H1 (cell line): ENCODE results near the gene WDR1. TPM values are rescaled to one million over a fixed set of nuclear protein-coding genes. Genes with fewer than 3 reads are reported as not detected.

Experiments used
- CTCF ChIA-PET: fragments of 300-600 bp; sonication (Branson Sonifier 250); formaldehyde crosslinking; loops from one replicate; lab custom pipeline; 2021; ENCODE audit not compliant: partially characterized antibody; lab: Charles Lee
- POLR2A ChIA-PET: fragments of 300-600 bp; sonication (Branson Sonifier 250); formaldehyde crosslinking; loops from one replicate; lab custom pipeline; 2021; ENCODE audit warnings: inconsistent platforms; ENCODE audit not compliant: partially characterized antibody; lab: Charles Lee
- DNase-seq, 2 experiments: peaks; one replicate each; pipeline versions ENCODE4 v3.0.0 to v3.0.0-alpha.2; 2010 to 2022; ENCODE audit warnings: low spot score in 2 of 2, low read depth in 1 of 2, mixed read lengths in 1 of 2
- FAIRE-seq: peaks from 2 replicates; lab custom pipeline; 2011; peaks lifted over from hg19 to GRCh38; lab: Jason Lieb, UNC
- H2AFZ ChIP-seq: 2 replicates; pipeline ENCODE4 v1.8.1; 2012; ENCODE audit warnings: low read length, inconsistent platforms
- H2AK5ac ChIP-seq: 2 replicates; pipeline ENCODE4 v1.6.1; 2013; ENCODE audit warnings: low read depth, low read length
- H2BK120ac ChIP-seq: replicated peaks from 2 replicates; pipeline ENCODE3; 2013; ENCODE audit warnings: low read depth, low read length, inconsistent platforms
- H2BK12ac ChIP-seq: 2 replicates; pipeline ENCODE4 v1.6.1; 2013; ENCODE audit warnings: low read depth, low read length
- H2BK15ac ChIP-seq: 2 replicates; pipeline ENCODE4 v1.6.1; 2013; ENCODE audit warnings: low read length
- H2BK20ac ChIP-seq: 2 replicates; pipeline ENCODE4 v1.6.1; 2013; ENCODE audit warnings: low read length
- H2BK5ac ChIP-seq: 2 replicates; pipeline ENCODE4 v1.6.1; 2013; ENCODE audit warnings: low read depth, low read length
- H3K14ac ChIP-seq: 2 replicates; pipeline ENCODE4 v1.6.1; 2013; ENCODE audit warnings: inconsistent platforms; ENCODE audit not compliant: insufficient read length
- H3K18ac ChIP-seq: 2 replicates; pipeline ENCODE4 v1.6.1; 2013; ENCODE audit warnings: low read length; ENCODE audit errors: extremely low read depth
- H3K23ac ChIP-seq: 2 replicates; pipeline ENCODE4 v1.6.1; 2013; ENCODE audit warnings: inconsistent platforms; ENCODE audit not compliant: insufficient read length
- H3K23me2 ChIP-seq: 2 replicates; pipeline ENCODE4 v1.6.1; 2013; ENCODE audit warnings: low read depth, low read length
- H3K27ac ChIP-seq: 2 replicates; pipeline ENCODE4 v1.6.1; 2011; ENCODE audit warnings: low read depth, low read length, inconsistent platforms
- H3K27me3 ChIP-seq, 4 experiments: replicated peaks in 1 of 4; 1 replicate in 1 of 4; 2 replicates in 3 of 4; pipeline versions ENCODE4 v1.6.1 to v1.8.1; 2011 to 2013; ENCODE audit warnings: low read length in 3 of 4, mild to moderate bottlenecking in 3 of 4, inconsistent platforms in 2 of 4, mixed read lengths in 2 of 4, moderate library complexity in 1 of 4; ENCODE audit not compliant: control insufficient read depth in 3 of 4, insufficient read depth in 3 of 4; ENCODE audit errors: extremely low read depth in 1 of 4
- H3K36me3 ChIP-seq, 4 experiments: 2 replicates each; pipeline versions ENCODE4 v1.6.1 to v1.8.1; 2011 to 2013; ENCODE audit warnings: mild to moderate bottlenecking in 4 of 4, low read length in 3 of 4, moderate library complexity in 2 of 4, control low read depth in 1 of 4, inconsistent platforms in 1 of 4; ENCODE audit not compliant: insufficient read depth in 4 of 4, control insufficient read depth in 2 of 4
- H3K4ac ChIP-seq: replicated peaks from 2 replicates; pipeline ENCODE3; 2013; ENCODE audit warnings: low read length, low read depth, mixed read lengths, inconsistent platforms; ENCODE audit not compliant: insufficient read length
- H3K4me1 ChIP-seq, 4 experiments: replicated peaks in 1 of 4; 1 replicate in 1 of 4; 2 replicates in 3 of 4; pipeline versions ENCODE4 v1.6.1 to v1.8.1; 2011 to 2013; ENCODE audit warnings: low read length in 3 of 4, inconsistent platforms in 2 of 4, mixed read lengths in 1 of 4; ENCODE audit not compliant: insufficient read depth in 4 of 4, control insufficient read depth in 3 of 4
- H3K4me2 ChIP-seq, 2 experiments: 2 replicates each; pipeline versions ENCODE4 v1.6.1 to v1.8.1; 2011 to 2013; ENCODE audit warnings: low read depth in 2 of 2, low read length in 2 of 2, control low read depth in 1 of 2, inconsistent platforms in 1 of 2, mild to moderate bottlenecking in 1 of 2; ENCODE audit not compliant: insufficient read depth in 1 of 2
- H3K4me3 ChIP-seq, 4 experiments: fragments of 200-600, 300-600 bp in 1 of 4; sonication (generic), shearing (Covaris generic), sonication (Bioruptor Twin) in 1 of 4; 2 replicates each; pipeline versions ENCODE4 v1.5.1 to v1.8.1; 2011 to 2016; ENCODE audit warnings: low read length in 4 of 4, low read depth in 3 of 4, control low read depth in 2 of 4, inconsistent platforms in 2 of 4, mild to moderate bottlenecking in 2 of 4, mixed read lengths in 1 of 4, moderate library complexity in 1 of 4; ENCODE audit not compliant: insufficient read depth in 2 of 4; ENCODE audit errors: extremely low read depth in 1 of 4
- H3K56ac ChIP-seq: replicated peaks from 2 replicates; pipeline ENCODE3; 2013; ENCODE audit warnings: low read depth, mild to moderate bottlenecking, mixed read lengths, low read length, inconsistent platforms; ENCODE audit not compliant: insufficient read length
- H3K79me1 ChIP-seq: 2 replicates; pipeline ENCODE4 v1.6.1; 2013; ENCODE audit warnings: low read depth, low read length, control low read depth
- H3K79me2 ChIP-seq, 2 experiments: 2 replicates each; pipeline versions ENCODE4 v1.6.1 to v1.8.1; 2012 to 2013; ENCODE audit warnings: low read length in 2 of 2, mild to moderate bottlenecking in 2 of 2, inconsistent platforms in 1 of 2; ENCODE audit not compliant: insufficient read depth in 2 of 2, control insufficient read depth in 1 of 2
- H3K9ac ChIP-seq, 4 experiments: replicated peaks in 1 of 4; 1 replicate in 1 of 4; 2 replicates in 3 of 4; pipeline versions ENCODE4 v1.6.1 to v1.8.1; 2011 to 2013; ENCODE audit warnings: low read depth in 3 of 4, low read length in 3 of 4, control low read depth in 2 of 4, mild to moderate bottlenecking in 2 of 4, moderate library complexity in 2 of 4, inconsistent platforms in 1 of 4; ENCODE audit errors: extremely low read depth in 1 of 4
- H3K9me3 ChIP-seq, 2 experiments: 2 replicates each; pipeline versions ENCODE4 v1.6.1 to v1.8.1; 2012 to 2013; ENCODE audit warnings: mild to moderate bottlenecking in 2 of 2, moderate library complexity in 2 of 2, control low read depth in 1 of 2, inconsistent platforms in 1 of 2, low read depth in 1 of 2, low read length in 1 of 2, mixed read lengths in 1 of 2; ENCODE audit not compliant: insufficient read depth in 2 of 2
- H4K20me1 ChIP-seq, 2 experiments: replicated peaks in 1 of 2; 2 replicates each; pipeline versions ENCODE3 to v1.8.1; 2011 to 2013; ENCODE audit warnings: inconsistent platforms in 2 of 2, low read length in 2 of 2, mild to moderate bottlenecking in 1 of 2; ENCODE audit not compliant: insufficient read depth in 2 of 2, control insufficient read depth in 1 of 2
- H4K5ac ChIP-seq: 2 replicates; pipeline ENCODE4 v1.6.1; 2013; ENCODE audit warnings: low read length, low read depth, mixed read lengths, inconsistent platforms; ENCODE audit not compliant: insufficient read length
- H4K8ac ChIP-seq: 2 replicates; pipeline ENCODE4 v1.8.0; 2013; ENCODE audit warnings: mild to moderate bottlenecking, moderate library complexity, low read length, inconsistent platforms; ENCODE audit not compliant: insufficient read depth; ENCODE audit errors: extremely low read depth
- H4K91ac ChIP-seq: replicated peaks from 2 replicates; pipeline ENCODE3; 2013; ENCODE audit warnings: low read length, mixed read lengths, inconsistent platforms; ENCODE audit not compliant: insufficient read length
- POLR2A ChIP-seq, 2 experiments: IDR thresholded peaks; 1 replicate in 1 of 2; 2 replicates in 1 of 2; pipeline ENCODE4 v1.6.1; 2011; ENCODE audit warnings: low read depth in 2 of 2, low read length in 2 of 2, mild to moderate bottlenecking in 2 of 2; ENCODE audit errors: control extremely low read depth in 1 of 2
- POLR2AphosphoS5 ChIP-seq: IDR thresholded peaks from 2 replicates; pipeline ENCODE4 v1.6.1; 2011; ENCODE audit warnings: low read depth, low read length
- SIN3A ChIP-seq, 2 experiments: IDR thresholded peaks in 1 of 2; conservative IDR thresholded peaks in 1 of 2; 2 replicates each; pipeline ENCODE4 v1.6.1; 2011 to 2012; ENCODE audit warnings: low read length in 2 of 2, improper control_type of control experiment in 1 of 2, low read depth in 1 of 2, mild to moderate bottlenecking in 1 of 2
- TAF1 ChIP-seq: IDR thresholded peaks from 2 replicates; pipeline ENCODE4 v1.6.1; 2011; ENCODE audit warnings: mild to moderate bottlenecking, low read depth, low read length
- WGBS, 2 experiments: shearing (Covaris generic) in 1 of 2; methylation state at CpG; one replicate each; pipeline versions ENCODE4 v1.1.6 to v1.1.7; 2013 to 2015; ENCODE audit warnings: low lambda C conversion rate in 2 of 2, mixed read lengths in 2 of 2, inconsistent platforms in 1 of 2, low coverage in 1 of 2, missing lambda C conversion rate in 1 of 2; ENCODE audit not compliant: insufficient replicate concordance in 2 of 2, insufficient coverage in 1 of 2, insufficient read length in 1 of 2; ENCODE audit errors: extremely low coverage in 1 of 2, missing lambda C conversion rate in 1 of 2; 5-methylcytosine and 5-hydroxymethylcytosine counted together
- polyA plus RNA-seq, 7 experiments: library from polyadenylated mRNA; depleted of rRNA in 3 of 7; stranded (reverse) in 5 of 7; unstranded in 2 of 7; fragments of >200 nt in 5 of 7; fragments of 200-250 nt in 2 of 7; gene quantifications; 1 replicate in 5 of 7; 2 replicates in 1 of 7; 4 replicates in 1 of 7; pipeline versions ENCODE4 v1.2.1 to v1.2.3, GENCODE V29; 2011 to 2013; ENCODE audit warnings: missing spikeins in 2 of 7, mixed read lengths in 2 of 7
- total RNA-seq: library from RNA; stranded (reverse); fragmentation: NEBNext Ultra II Directional; extraction: Animal tissue kit (Norgen Biotek cat#: 25700); gene quantifications from 2 replicates; pipeline ENCODE4 v1.2.1, GENCODE V29; 2021

The WDR1 gene
- total and polyA plus RNA-seq, 2 of the 8 experiments (the other 6 are each of a cell fraction or from before 2014, with no cell fraction given) = 315 to 377 TPM

DNA sequence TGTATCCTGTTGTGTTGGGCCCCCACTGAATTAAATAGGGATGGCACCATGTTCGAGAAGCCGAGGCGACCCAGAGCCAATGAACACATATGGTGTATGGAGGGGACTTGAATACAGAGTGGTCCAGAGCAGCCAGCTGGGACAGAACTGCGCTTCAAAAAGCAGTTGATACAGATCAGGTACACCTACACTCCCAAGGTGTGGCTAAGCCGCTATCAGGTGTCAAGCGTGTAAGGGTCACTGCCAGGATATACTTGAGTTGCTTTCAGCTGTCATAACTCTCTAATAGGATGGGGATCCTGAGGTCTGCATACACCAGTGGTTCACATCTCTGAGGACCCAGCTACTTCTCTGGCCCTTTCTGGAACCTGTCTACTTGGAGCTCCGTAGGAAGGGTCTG, 3.2 kb upstream of the WDR1 start:
- H3K79me1 ChIP-seq = peaks cover 3% of the 10 kb centered on the region; the same call in 1 of the 2 replicates
- no peak overlapping the region for H4K5ac ChIP-seq
- H2BK20ac ChIP-seq = no peak overlapping the region
- no peaks in the 10 kb centered on the region for H3K27me3 ChIP-seq
- H3K18ac ChIP-seq = no peak overlapping the region
- peaks cover 9 to 28% (median 18%) of the 10 kb centered on the region in 4 experiments for H3K4me1 ChIP-seq
- ChIA-PET POLR2A (interaction anchor here (1.4 to 6.9 kb wide), 8 partner anchors 11 to 341 kb away, joined by 3 to 140 read pairs (median 14); no protein-coding TSS in a partner anchor), CTCF (interaction anchor here (0.8 to 3.8 kb wide), 5 partner anchors 18 to 37 kb away, joined by 3 to 22 read pairs (median 3); no protein-coding TSS in a partner anchor)
- H3K4me3 ChIP-seq = no peak overlapping the region
- H3K23me2 ChIP-seq = peaks cover 6% of the 10 kb centered on the region; the same call in 1 of the 2 replicates
- no peak for DNase-seq
- no peak overlapping the region for H3K27ac ChIP-seq
- H3K4me2 ChIP-seq = no peak overlapping the region
- H2BK15ac ChIP-seq = 0 out of 2 replicates have a peak overlapping the region, but pooled peaks have one; percentile 72
- peaks cover 6 to 10% (median 7%) of the 10 kb centered on the region in 4 experiments; a peak in 5 of 8 replicates for H3K36me3 ChIP-seq
- H2AK5ac ChIP-seq = no peak overlapping the region
- H3K14ac ChIP-seq = no peak overlapping the region
- H2AFZ ChIP-seq = no peak overlapping the region
- H2BK120ac ChIP-seq = no peak overlapping the region
- no peak overlapping the region for H3K9ac ChIP-seq
- TF ChIP-seq SIN3A (conservative IDR thresholded peaks at IDR 0.05 in 1 of 2, IDR thresholded peaks at IDR 0.05 in 1 of 2; ENCODE audit: low read depth in 1 of 2, low read length in 2 of 2) (no peak), TAF1 (no peak), POLR2A (IDR thresholded peaks at IDR 0.05; ENCODE audit: control extremely low read depth in 1 of 2, low read depth in 2 of 2, low read length in 2 of 2) (peak in 1 of 2 experiments; percentile 68; a peak in 2 of 3 replicates), POLR2AphosphoS5 (peak; percentile 62; the same call in 1 of the 2 replicates)
- H3K56ac ChIP-seq = no peak overlapping the region
- H2BK5ac ChIP-seq = no peak overlapping the region
- H3K4ac ChIP-seq = no peak overlapping the region
- H3K23ac ChIP-seq = no peak overlapping the region
- H4K91ac ChIP-seq = no peak overlapping the region
- no peaks in the 10 kb centered on the region for H3K9me3 ChIP-seq
- peaks cover 4 to 11% of the 10 kb centered on the region in 2 experiments for H4K20me1 ChIP-seq
- FAIRE-seq = no peak
- 95% methylated on average over 7 of the region's 7 CpGs; no CpG with 5 or more reads in 1 of the 2 experiments for WGBS, 2 experiments
- H4K8ac ChIP-seq = no peak overlapping the region
- peaks cover 9 to 13% of the 10 kb centered on the region in 2 experiments for H3K79me2 ChIP-seq
- no peak overlapping the region for H2BK12ac ChIP-seq
